Astrocyte of the hippocampus (primary cell): ENCODE results near the gene HDHD5.
A peak's percentile ranks its signal among the peaks of the same experiment; 100 is the strongest.

Experiments
- DNase-seq: peaks from one replicate; pipeline ENCODE4 v3.0.0; 2011; ENCODE audit warnings: low read depth, low spot score

HDHD5 gene

GRCh38 chr22:17120711-17121232, 38.3 kb downstream of the HDHD5 start:
- no peak for DNase-seq

- peak; percentile 87 for DNase-seq
Measured at GRCh38 chr22:17120281-17120680, 38.8 kb downstream of the HDHD5 start.

GRCh38 chr22:17119481-17120202, 39.4 kb downstream of the HDHD5 start:
- peak; percentile 16 for DNase-seq

GRCh38 chr22:17118342-17118741, 40.7 kb downstream of the HDHD5 start:
- DNase-seq: no peak

GRCh38 chr22:17117890-17118289, 41.2 kb downstream of the HDHD5 start:
- DNase-seq: no peak

- DNase-seq: no peak
Measured at GRCh38 chr22:17117400-17117799, 41.7 kb downstream of the HDHD5 start.

GRCh38 chr22:17116572-17117330, 42.3 kb downstream of the HDHD5 start:
- no peak for DNase-seq

GRCh38 chr22:17115945-17116565, 43.0 kb downstream of the HDHD5 start:
- no peak for DNase-seq

- no peak for DNase-seq
Measured at GRCh38 chr22:17115236-17115635, 43.8 kb downstream of the HDHD5 start.

- DNase-seq: no peak
Measured at GRCh38 chr22:17114898-17115235, 44.2 kb downstream of the HDHD5 start.

- DNase-seq: no peak
Measured at GRCh38 chr22:17114173-17114897, 44.7 kb downstream of the HDHD5 start.

- DNase-seq: no peak
Measured at GRCh38 chr22:17113600-17113999, 45.5 kb downstream of the HDHD5 start.

GRCh38 chr22:17112491-17113042, 46.5 kb downstream of the HDHD5 start:
- no peak for DNase-seq

- DNase-seq: no peak
Measured at GRCh38 chr22:17110791-17111550, 48.1 kb downstream of the HDHD5 start.

- no peak for DNase-seq
Measured at GRCh38 chr22:17109976-17110375, 49.1 kb downstream of the HDHD5 start.

GRCh38 chr22:17109113-17109865, 49.8 kb downstream of the HDHD5 start:
- no peak for DNase-seq

GRCh38 chr22:17108256-17109112, 50.6 kb downstream of the HDHD5 start:
- DNase-seq: no peak

GRCh38 chr22:17107547-17107810, 51.6 kb downstream of the HDHD5 start:
- DNase-seq: no peak

- DNase-seq: no peak
Measured at GRCh38 chr22:17106785-17107546, 52.1 kb downstream of the HDHD5 start.
